Dedifferentiated amniotic fluid mesenchymal stem cell (primary cell): ENCODE measurements around the gene ZDHHC4.
A peak's percentile ranks its signal among the peaks of the same experiment; 100 is the strongest.
"Not testable (repeated sequence)": the region's sequence is repeated elsewhere in the genome, so short reads cannot be mapped to it uniquely, and the experiment has no call there.

Experiments used
- DNase-seq: peaks from one replicate; pipeline ENCODE4 v3.0.0-alpha.2; 2016; ENCODE audit errors: extremely low spot score

The ZDHHC4 gene

DNA sequence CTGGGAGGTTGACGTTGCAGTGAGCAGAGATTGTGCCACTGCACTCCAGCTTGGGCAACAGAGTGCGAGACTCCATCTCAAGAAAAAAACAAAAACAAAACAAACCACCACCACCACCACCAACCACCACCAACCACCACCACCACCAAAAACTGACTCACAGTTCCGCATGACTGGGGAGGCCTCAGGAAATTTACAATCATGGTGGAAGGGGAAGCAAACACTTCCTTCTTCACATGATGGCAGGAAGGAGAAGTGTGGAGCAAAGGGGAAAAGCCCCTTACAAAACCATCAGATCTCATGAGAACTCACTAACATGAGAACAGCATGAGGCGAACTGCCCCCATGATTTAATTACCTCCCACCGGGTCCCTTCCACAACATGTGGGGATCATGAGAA is 57.7 kb downstream of the ZDHHC4 start:
- not testable (repeated sequence) for DNase-seq

DNA sequence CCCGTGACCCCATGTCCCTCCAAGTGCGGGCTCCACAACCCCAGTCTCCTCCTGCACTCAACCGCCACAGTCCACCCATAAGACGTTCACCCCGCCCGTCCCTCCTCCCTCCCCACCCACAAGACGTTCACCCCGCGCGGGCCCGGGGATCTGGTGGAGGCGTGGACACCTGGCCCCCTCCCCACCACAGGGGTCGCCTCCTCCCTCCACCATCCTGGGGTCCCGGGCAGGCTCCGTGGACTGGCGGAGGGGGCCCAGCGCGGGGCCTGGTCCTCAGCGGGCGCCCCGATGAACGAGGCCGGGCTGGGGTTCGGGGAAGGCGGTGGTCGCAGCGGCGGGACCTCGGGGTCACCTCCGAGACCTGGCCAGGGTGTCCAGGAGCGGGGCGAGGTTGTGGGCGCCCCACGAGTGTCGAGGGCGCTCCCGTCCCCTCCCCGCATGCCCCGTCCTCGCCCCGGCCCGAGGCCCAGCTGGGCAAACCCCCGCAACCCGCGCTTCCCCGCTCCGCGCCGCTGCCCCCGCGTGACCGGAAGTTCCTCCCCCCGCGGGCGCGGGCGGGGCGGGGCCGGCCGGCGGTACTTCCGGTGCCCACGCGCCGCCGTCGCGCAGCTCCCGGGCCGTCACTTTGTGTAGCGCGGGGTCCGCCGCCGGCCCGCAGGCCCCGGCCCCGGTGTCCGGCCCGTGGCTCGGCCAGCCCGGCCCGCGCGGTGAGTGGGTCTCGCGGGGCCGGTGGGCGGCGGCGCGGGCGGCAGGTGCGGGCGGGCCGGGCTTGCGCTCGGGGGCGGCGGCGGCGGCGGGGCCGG is 59.7 kb downstream of the ZDHHC4 start, which contains the start of gene ZNF316:
TSS of gene ZNF316 (plus strand) at position 578 of the 803 bp plus-strand sequence. CDS start 5,092 bp downstream, outside the sequence.
- DNase-seq, result peak; percentile 30

DNA sequence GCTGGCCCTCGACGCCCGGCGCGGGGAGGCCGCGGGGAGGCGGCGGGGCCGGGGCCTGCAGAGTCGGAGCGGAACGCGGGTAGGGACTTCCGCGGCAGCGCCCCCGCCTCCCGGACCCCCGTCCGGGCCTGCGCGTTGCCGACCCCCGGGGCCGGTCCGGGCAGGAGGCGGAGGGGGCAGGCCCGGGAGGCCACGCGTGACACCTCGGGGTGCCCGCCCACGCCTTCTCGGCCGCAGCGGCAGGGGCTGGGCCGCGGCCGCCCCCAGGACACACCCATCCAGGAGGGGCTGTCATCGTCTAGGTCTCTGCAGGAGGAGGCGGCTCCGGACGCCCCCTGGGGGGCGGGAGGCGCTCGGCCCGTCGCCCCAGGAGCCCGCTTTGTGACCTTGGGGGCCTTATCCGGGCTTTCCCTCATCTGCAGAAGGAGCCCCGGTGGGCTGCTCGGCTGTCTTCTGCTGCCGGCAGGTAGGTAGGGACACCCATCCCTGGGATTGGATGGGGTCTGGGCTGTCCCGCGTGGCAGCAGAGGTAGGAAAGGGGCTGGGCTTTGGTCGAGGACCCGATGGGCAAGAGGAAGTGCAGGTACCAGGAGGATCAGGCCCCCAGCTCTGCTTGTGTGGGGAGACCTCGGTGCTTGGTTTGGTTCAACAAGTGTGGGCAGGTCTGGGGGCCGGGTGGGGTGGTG is 60.4 kb downstream of the ZDHHC4 start:
- DNase-seq, result no peak
